ENCODE results near the gene CCDC33.
A peak's percentile ranks its signal among the peaks of the same experiment; 100 is the strongest.

The CCDC33 gene

DNA sequence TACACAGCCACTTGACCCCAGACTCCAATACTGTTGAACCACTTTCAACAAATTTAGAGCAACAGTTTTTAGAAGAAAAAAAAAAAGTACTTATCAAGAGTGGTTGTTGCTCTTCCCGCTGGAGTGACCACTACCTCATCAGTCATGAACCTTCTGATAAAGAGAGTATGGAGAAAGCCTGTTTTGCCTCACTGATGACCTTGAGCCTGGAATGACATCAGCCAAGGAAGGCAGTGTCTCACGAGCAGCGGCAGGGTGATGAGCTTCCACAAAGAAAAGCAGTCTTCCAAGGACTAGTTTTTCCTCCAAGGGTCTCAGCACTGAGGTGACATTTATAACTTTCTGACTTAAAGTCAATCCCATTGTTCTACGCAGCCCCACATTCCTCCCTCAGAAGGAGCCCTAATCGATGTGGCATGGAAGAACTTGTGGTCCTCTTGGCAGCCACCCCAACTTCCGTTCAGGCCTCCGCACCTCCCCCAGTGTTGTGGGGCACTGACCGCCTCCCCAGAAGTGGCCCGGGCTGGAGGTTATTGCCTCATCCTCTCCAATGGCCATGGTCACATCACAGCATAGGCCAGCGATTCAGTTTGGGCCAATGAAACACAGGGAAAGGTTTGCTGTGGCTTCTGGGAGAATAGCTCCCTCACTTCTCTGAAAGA, 133.1 kb downstream of the CCDC33 start:
- Histone ChIP-seq H3K14ac (ENCODE audit: low read length) (peak overlapping the region; percentile 68), H2BK12ac (ENCODE audit: low read length) (no peak overlapping the region)

DNA sequence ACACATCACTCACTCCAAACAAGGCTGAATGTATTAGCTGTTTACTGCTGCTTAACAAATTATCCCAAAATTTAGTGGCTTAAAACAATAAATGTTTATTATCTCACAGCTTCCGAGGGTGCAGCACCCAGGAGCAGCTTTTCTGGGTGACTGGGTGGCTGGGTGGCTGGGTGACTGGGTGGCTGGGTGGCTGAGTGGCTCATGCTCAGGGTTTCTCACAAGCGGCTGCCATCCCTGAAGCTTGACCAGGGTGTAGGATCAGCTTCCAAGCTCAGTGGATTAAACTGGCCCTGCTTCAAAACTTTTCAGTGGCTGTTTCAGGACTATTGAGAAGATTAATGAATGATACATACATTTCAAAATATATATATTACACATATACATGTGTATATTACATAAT, 133.6 kb downstream of the CCDC33 start:
- Histone ChIP-seq H3K23ac (ENCODE audit: low read length) (no peak overlapping the region), H3K4me2 (ENCODE audit: low read length) (no peak overlapping the region), H3K14ac (ENCODE audit: low read length) (no peak overlapping the region), H3K36me3 (ENCODE audit: control insufficient read depth in 1 of 2, insufficient read depth in 2 of 2, low read length in 2 of 2) (no peaks in the 10 kb centered on the region), H2BK12ac (ENCODE audit: low read length) (no peak overlapping the region), H3K27me3 (ENCODE audit: insufficient read depth, low read length) (no peaks in the 10 kb centered on the region), H3K79me2 (ENCODE audit: control insufficient read depth, insufficient read depth, low read length, poor library complexity) (peaks cover 14% of the 10 kb centered on the region), H3K18ac (ENCODE audit: low read length) (no peak overlapping the region), H3K79me1 (ENCODE audit: low read length) (peaks cover 35% of the 10 kb centered on the region), H4K12ac (ENCODE audit: low read depth, low read length) (no peak overlapping the region), H2AFZ (ENCODE audit: insufficient read depth, low read length, poor library complexity) (no peak overlapping the region), H3K27ac (ENCODE audit: low read depth, low read length) (no peak overlapping the region), H3K4me3 (ENCODE audit: low read depth, low read length) (no peak overlapping the region), H3K4me1 (ENCODE audit: control insufficient read depth in 1 of 2, insufficient read depth in 2 of 2, low read length in 2 of 2) (peaks cover 13 to 16% of the 10 kb centered on the region in 2 experiments), H4K91ac (ENCODE audit: low read depth, low read length) (no peak overlapping the region), H2BK120ac (ENCODE audit: insufficient read depth, low read length, poor library complexity) (peak overlapping the region; percentile 24), H4K8ac (ENCODE audit: low read depth, low read length) (no peak overlapping the region), H2AK5ac (ENCODE audit: low read length) (no peak overlapping the region), H2BK5ac (ENCODE audit: low read depth, low read length, poor library complexity) (no peak overlapping the region), H3K4ac (ENCODE audit: low read depth, low read length) (no peak overlapping the region), H3K9ac (ENCODE audit: low read length) (no peak overlapping the region), H3K9me3 (ENCODE audit: insufficient read depth, low read depth, low read length) (no peaks in the 10 kb centered on the region)
- no CpG with 5 or more reads among the region's 2 CpGs for WGBS (ENCODE audit: extremely low coverage, insufficient coverage, insufficient read length)
- DNase-seq, result no peak

More for the DNA sequence above, 133.1 kb downstream of the CCDC33 start:
- H3K36me3 ChIP-seq (ENCODE audit: control insufficient read depth in 1 of 2, insufficient read depth in 2 of 2, low read length in 2 of 2), result no peaks in the 10 kb centered on the region
- H3K27ac ChIP-seq (ENCODE audit: low read depth, low read length), result no peak overlapping the region
- peak in 1 of 2 donors; percentile 42 for DNase-seq
- peaks cover 9 to 12% of the 10 kb centered on the region in 2 experiments for H3K4me1 ChIP-seq (ENCODE audit: control insufficient read depth in 1 of 2, insufficient read depth in 2 of 2, low read length in 2 of 2)
- peak overlapping the region; percentile 73 for H2AK5ac ChIP-seq (ENCODE audit: low read length)
- no peak overlapping the region for H3K4me3 ChIP-seq (ENCODE audit: low read depth, low read length)
- no peak overlapping the region for H2BK5ac ChIP-seq (ENCODE audit: low read depth, low read length, poor library complexity)
- H3K27me3 ChIP-seq (ENCODE audit: insufficient read depth, low read length), result no peaks in the 10 kb centered on the region
- no peak overlapping the region for H3K23ac ChIP-seq (ENCODE audit: low read length)
- H3K9me3 ChIP-seq (ENCODE audit: insufficient read depth, low read depth, low read length), result no peaks in the 10 kb centered on the region
- peak overlapping the region; percentile 63 for H4K8ac ChIP-seq (ENCODE audit: low read depth, low read length)
- H2BK120ac ChIP-seq (ENCODE audit: insufficient read depth, low read length, poor library complexity), result peak overlapping the region; percentile 19
- no peak overlapping the region for H3K4ac ChIP-seq (ENCODE audit: low read depth, low read length)
- H2AFZ ChIP-seq (ENCODE audit: insufficient read depth, low read length, poor library complexity), result no peak overlapping the region
- H4K91ac ChIP-seq (ENCODE audit: low read depth, low read length), result peak overlapping the region; percentile 46
- peaks cover 36% of the 10 kb centered on the region for H3K79me1 ChIP-seq (ENCODE audit: low read length)
- H4K12ac ChIP-seq (ENCODE audit: low read depth, low read length), result peak overlapping the region; percentile 40
- H3K79me2 ChIP-seq (ENCODE audit: control insufficient read depth, insufficient read depth, low read length, poor library complexity), result peaks cover 14% of the 10 kb centered on the region
- no peak overlapping the region for H3K4me2 ChIP-seq (ENCODE audit: low read length)
- WGBS (ENCODE audit: extremely low coverage, insufficient coverage, insufficient read length), result no CpG with 5 or more reads among the region's 10 CpGs
- H3K18ac ChIP-seq (ENCODE audit: low read length), result peak overlapping the region; percentile 28
- no peak overlapping the region for H3K9ac ChIP-seq (ENCODE audit: low read length)

DNA sequence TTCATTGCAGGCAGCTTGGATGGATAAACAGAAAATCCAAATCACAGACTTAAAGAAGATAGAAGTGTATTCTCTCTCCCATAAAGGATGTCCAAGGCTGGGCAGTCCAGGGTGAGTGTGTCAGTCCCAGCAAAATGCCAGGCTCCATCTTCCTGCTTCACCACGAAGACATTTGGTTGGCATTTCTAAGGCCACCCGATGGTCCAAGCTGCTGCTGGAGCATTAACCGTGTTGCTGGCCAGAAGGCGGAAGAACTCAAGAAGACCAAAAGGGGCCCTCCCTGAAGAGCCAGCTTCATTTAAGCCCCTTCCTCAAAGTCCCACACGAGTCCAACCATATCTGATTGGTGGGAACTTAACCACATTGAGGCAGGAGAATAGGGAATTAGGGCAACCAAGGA, 134.3 kb downstream of the CCDC33 start:
- Histone ChIP-seq H3K79me2 (ENCODE audit: control insufficient read depth, insufficient read depth, low read length, poor library complexity) (peaks cover 11% of the 10 kb centered on the region), H3K36me3 (ENCODE audit: control insufficient read depth in 1 of 2, insufficient read depth in 2 of 2, low read length in 2 of 2) (no peaks in the 10 kb centered on the region), H4K12ac (ENCODE audit: low read depth, low read length) (no peak overlapping the region), H3K79me1 (ENCODE audit: low read length) (peaks cover 29% of the 10 kb centered on the region), H3K4me2 (ENCODE audit: low read length) (no peak overlapping the region), H2BK120ac (ENCODE audit: insufficient read depth, low read length, poor library complexity) (no peak overlapping the region), H4K8ac (ENCODE audit: low read depth, low read length) (no peak overlapping the region), H3K18ac (ENCODE audit: low read length) (no peak overlapping the region), H2AK5ac (ENCODE audit: low read length) (no peak overlapping the region), H3K27ac (ENCODE audit: low read depth, low read length) (no peak overlapping the region), H3K4me3 (ENCODE audit: low read depth, low read length) (no peak overlapping the region), H3K4me1 (ENCODE audit: control insufficient read depth in 1 of 2, insufficient read depth in 2 of 2, low read length in 2 of 2) (peaks cover 12 to 16% of the 10 kb centered on the region in 2 experiments), H4K91ac (ENCODE audit: low read depth, low read length) (peak overlapping the region; percentile 10), H2BK5ac (ENCODE audit: low read depth, low read length, poor library complexity) (no peak overlapping the region), H3K4ac (ENCODE audit: low read depth, low read length) (no peak overlapping the region), H3K27me3 (ENCODE audit: insufficient read depth, low read length) (no peaks in the 10 kb centered on the region), H3K23ac (ENCODE audit: low read length) (no peak overlapping the region), H2BK12ac (ENCODE audit: low read length) (no peak overlapping the region), H3K9me3 (ENCODE audit: insufficient read depth, low read depth, low read length) (no peaks in the 10 kb centered on the region), H3K9ac (ENCODE audit: low read length) (no peak overlapping the region), H3K14ac (ENCODE audit: low read length) (no peak overlapping the region), H2AFZ (ENCODE audit: insufficient read depth, low read length, poor library complexity) (no peak overlapping the region)
- WGBS (ENCODE audit: extremely low coverage, insufficient coverage, insufficient read length), result no CpG with 5 or more reads among the region's 5 CpGs
- DNase-seq, result no peak

DNA sequence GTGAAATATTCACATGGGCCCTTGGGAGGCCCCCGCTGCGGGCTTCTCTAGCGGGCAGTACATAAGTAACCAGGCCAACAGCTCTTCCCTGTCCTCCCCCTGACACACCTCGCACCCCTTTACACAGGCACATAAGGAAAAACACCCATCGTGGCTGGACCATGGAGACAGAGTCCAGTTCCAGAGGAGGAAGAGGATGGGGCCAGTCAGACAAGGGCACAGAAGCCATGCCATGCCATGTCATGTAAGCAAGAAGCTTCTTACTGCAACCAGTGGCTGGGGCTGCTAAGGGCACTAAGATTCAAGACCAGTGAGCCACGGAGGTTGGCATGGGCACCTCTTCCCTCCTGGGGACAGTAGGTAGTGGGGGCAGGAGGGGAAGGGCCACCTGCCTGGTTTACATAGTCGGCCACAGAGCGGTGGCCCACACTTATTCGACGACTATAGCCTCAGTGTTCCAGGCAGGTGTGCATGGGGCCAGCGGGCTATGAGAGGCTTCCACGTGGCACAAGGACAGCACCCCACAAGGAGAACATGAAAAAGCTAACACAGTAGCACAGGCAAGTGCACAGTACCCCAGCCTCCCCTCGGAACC, 137.0 kb downstream of the CCDC33 start:
- WGBS (ENCODE audit: extremely low coverage, insufficient coverage, insufficient read length), result no CpG with 5 or more reads among the region's 13 CpGs
- peak overlapping the region; percentile 17 for H3K9ac ChIP-seq (ENCODE audit: low read length)
- H2BK120ac ChIP-seq (ENCODE audit: insufficient read depth, low read length, poor library complexity), result peak overlapping the region; percentile 27
- H3K23ac ChIP-seq (ENCODE audit: low read length), result no peak overlapping the region
- H3K14ac ChIP-seq (ENCODE audit: low read length), result no peak overlapping the region
- no peak overlapping the region for H4K12ac ChIP-seq (ENCODE audit: low read depth, low read length)
- no peak overlapping the region for H2AFZ ChIP-seq (ENCODE audit: insufficient read depth, low read length, poor library complexity)
- no peak overlapping the region for H3K4me2 ChIP-seq (ENCODE audit: low read length)
- H2AK5ac ChIP-seq (ENCODE audit: low read length), result peak overlapping the region; percentile 33
- no peak overlapping the region for H2BK5ac ChIP-seq (ENCODE audit: low read depth, low read length, poor library complexity)
- peaks cover 4% of the 10 kb centered on the region for H3K79me2 ChIP-seq (ENCODE audit: control insufficient read depth, insufficient read depth, low read length, poor library complexity)
- H3K4me3 ChIP-seq (ENCODE audit: low read depth, low read length), result no peak overlapping the region
- H3K4ac ChIP-seq (ENCODE audit: low read depth, low read length), result no peak overlapping the region
- no peak overlapping the region for H3K18ac ChIP-seq (ENCODE audit: low read length)
- DNase-seq, result no peak
- peak overlapping the region; percentile 45 for H4K91ac ChIP-seq (ENCODE audit: low read depth, low read length)
- no peak overlapping the region for H2BK12ac ChIP-seq (ENCODE audit: low read length)
- H3K36me3 ChIP-seq (ENCODE audit: control insufficient read depth in 1 of 2, insufficient read depth in 2 of 2, low read length in 2 of 2), result no peaks in the 10 kb centered on the region
- peaks cover 28% of the 10 kb centered on the region for H3K79me1 ChIP-seq (ENCODE audit: low read length)
- no peaks in the 10 kb centered on the region for H3K9me3 ChIP-seq (ENCODE audit: insufficient read depth, low read depth, low read length)
- H3K27ac ChIP-seq (ENCODE audit: low read depth, low read length), result peak overlapping the region; percentile 2
- no peaks in the 10 kb centered on the region for H3K27me3 ChIP-seq (ENCODE audit: insufficient read depth, low read length)
- H3K4me1 ChIP-seq (ENCODE audit: control insufficient read depth in 1 of 2, insufficient read depth in 2 of 2, low read length in 2 of 2), result peaks cover 12 to 14% of the 10 kb centered on the region in 2 experiments
- H4K8ac ChIP-seq (ENCODE audit: low read depth, low read length), result peak overlapping the region; percentile 36
